HepG2 (cell line): ENCODE results near the gene AQP12A. TPM values are rescaled to one million over a fixed set of nuclear protein-coding genes. Genes with fewer than 3 reads are reported as not detected.

Source experiments
- ATAC-seq: fragments of 200-7000 bp; cut with Tn5 transposase; 3 replicates; pipeline ENCODE4 v1.9.1; 2020; ENCODE audit warnings: mild to moderate bottlenecking, moderate library complexity
- BruUV-seq: library from RNA; stranded (reverse); fragments of 400-500 nt; replicated peaks from 2 replicates; lab custom pipeline; 2021; lab: Mats Ljungman, UMichigan
- CTCF ChIA-PET: fragments of 300-600 bp; formaldehyde crosslinking; extraction: SDS; loops from one replicate; lab custom pipeline; 2021; ENCODE audit warnings: low total read pairs, inconsistent platforms, low intra/inter-chr PET ratio; lab: Yijun Ruan, JAX
- POLR2A ChIA-PET: fragments of 350-600 bp; sonication (Branson Sonifier 250); formaldehyde crosslinking; loops from one replicate; lab custom pipeline; 2020; ENCODE audit warnings: antibody characterized with exemption, inconsistent platforms; lab: Yijun Ruan, JAX
- DNase-seq: peaks from one replicate; pipeline ENCODE4 v3.0.0-alpha.2; 2015; ENCODE audit warnings: low spot score
- FAIRE-seq: peaks from 3 replicates; lab custom pipeline; 2011; peaks lifted over from hg19 to GRCh38; lab: Jason Lieb, UNC
- H2AFZ ChIP-seq: one replicate; pipeline ENCODE4 v1.6.1; 2011; ENCODE audit warnings: low read length, inconsistent platforms
- H3K27ac ChIP-seq: fragments of 300-600 bp; 3 replicates; pipeline ENCODE4 v1.8.0; 2011; ENCODE audit warnings: mixed run types, mild to moderate bottlenecking, mixed read lengths, low read length, inconsistent platforms; ENCODE audit not compliant: insufficient read depth; ENCODE audit errors: extremely low read length
- H3K27me3 ChIP-seq, 2 experiments: fragments of 200-600 bp in 1 of 2; 2 replicates in 1 of 2; 3 replicates in 1 of 2; pipeline versions ENCODE4 v1.6.0 to v1.8.0; 2011; ENCODE audit warnings: low read length in 2 of 2, mild to moderate bottlenecking in 2 of 2, moderate library complexity in 2 of 2, inconsistent platforms in 1 of 2; ENCODE audit not compliant: insufficient read depth in 2 of 2, control insufficient read depth in 1 of 2
- H3K36me3 ChIP-seq, 2 experiments: fragments of 200-600 bp in 1 of 2; replicated peaks in 1 of 2; 2 replicates in 1 of 2; 3 replicates in 1 of 2; pipeline versions ENCODE4 v1.5.1 to v1.8.0; 2011; ENCODE audit warnings: low read length in 2 of 2, inconsistent platforms in 1 of 2; ENCODE audit not compliant: insufficient read depth in 2 of 2, control insufficient read depth in 1 of 2
- H3K4me1 ChIP-seq: 2 replicates; pipeline ENCODE4 v1.5.1; 2012; ENCODE audit warnings: low read length, inconsistent platforms; ENCODE audit not compliant: insufficient read depth
- H3K4me2 ChIP-seq: 2 replicates; pipeline ENCODE4 v1.6.0; 2011; ENCODE audit warnings: low read depth, low read length, inconsistent platforms
- H3K4me3 ChIP-seq, 3 experiments: fragments of 200-600 bp in 1 of 3; sonication (generic), shearing (Covaris generic) in 1 of 3; replicated peaks in 1 of 3; 2 replicates each; pipeline ENCODE4 v1.5.1; 2011 to 2016; ENCODE audit warnings: low read length in 3 of 3, inconsistent platforms in 2 of 3, low read depth in 2 of 3, mild to moderate bottlenecking in 2 of 3, control low read depth in 1 of 3, mixed read lengths in 1 of 3; ENCODE audit not compliant: insufficient read depth in 1 of 3
- H3K79me2 ChIP-seq: one replicate; pipeline ENCODE4 v1.6.1; 2011; ENCODE audit warnings: low read length, inconsistent platforms; ENCODE audit not compliant: insufficient read depth
- H3K9ac ChIP-seq: 2 replicates; pipeline ENCODE4 v1.6.0; 2011; ENCODE audit warnings: mild to moderate bottlenecking, low read depth, low read length, inconsistent platforms; ENCODE audit not compliant: insufficient read depth
- H3K9me3 ChIP-seq: 2 replicates; pipeline ENCODE4 v1.5.1; 2012; ENCODE audit warnings: mild to moderate bottlenecking, low read length
- H4K20me1 ChIP-seq: 2 replicates; pipeline ENCODE4 v1.6.0; 2011; ENCODE audit warnings: inconsistent platforms, mild to moderate bottlenecking, low read length, moderate library complexity; ENCODE audit not compliant: insufficient read depth
- TEAD2 ChIP-seq: sonication (generic); formaldehyde crosslinking; IDR thresholded peaks from 2 replicates; pipeline ENCODE4 v1.9.0; 2021; ENCODE audit warnings: missing genetic modification reagents
- ZHX2 ChIP-seq, 2 experiments: sonication (generic) in 1 of 2; formaldehyde crosslinking in 1 of 2; IDR thresholded peaks; 2 replicates each; pipeline versions ENCODE4 v1.6.1 to v1.9.0; 2014 to 2022; ENCODE audit warnings: antibody characterized with exemption in 1 of 2, borderline replicate concordance in 1 of 2, inconsistent platforms in 1 of 2, low read depth in 1 of 2, missing genetic modification reagents in 1 of 2
- ZNF510 ChIP-seq: sonication (generic); formaldehyde crosslinking; IDR thresholded peaks from 2 replicates; pipeline ENCODE4 v1.4.0; 2020; ENCODE audit warnings: low read depth, mild to moderate bottlenecking, missing genetic modification reagents
- ZNF850 ChIP-seq: sonication (generic); formaldehyde crosslinking; conservative IDR thresholded peaks from 2 replicates; pipeline ENCODE4 v1.9.0; 2021; ENCODE audit warnings: mild to moderate bottlenecking, missing genetic modification reagents
- WGBS: methylation state at CpG from one replicate; pipeline ENCODE4 v1.1.6; 2017; ENCODE audit warnings: low lambda C conversion rate; 5-methylcytosine and 5-hydroxymethylcytosine counted together
- in situ Hi-C: cut with HindIII; loops from 2 replicates; pipeline ENCODE4 v1.10.0; 2017; ENCODE audit warnings: low pct_unique_long_range_greater_than_20kb; ENCODE audit not compliant: extremely low pct_ligation_motif_present
- intact Hi-C: fragments of 100-400 bp; cut with micrococcal nuclease; formaldehyde crosslinking; loops from one replicate; pipeline ENCODE4 v1.10.0; 2022; ENCODE audit not compliant: unreplicated experiment
- polyA plus RNA-seq, 8 experiments: library from polyadenylated mRNA; depleted of rRNA in 3 of 8; stranded (reverse) in 7 of 8; unstranded in 1 of 8; fragments of >200 nt; fragmentation: Illumina TruSeq in 4 of 8; extraction: Trizol in 4 of 8; gene quantifications; 2 replicates each; pipeline versions ENCODE4 v1.2.1 to v1.2.3, GENCODE V29; 2011 to 2016; ENCODE audit warnings: low read depth in 4 of 8, missing spikeins in 1 of 8, mixed read lengths in 1 of 8; ENCODE audit not compliant: insufficient read depth in 1 of 8
- total RNA-seq, 5 experiments: library from RNA; depleted of rRNA; stranded (reverse); fragments of >200 nt; fragmentation: Illumina TruSeq; extraction: Trizol; gene quantifications; 2 replicates each; pipeline ENCODE4 v1.2.3, GENCODE V29; 2016; ENCODE audit warnings: low read depth in 1 of 5

AQP12A gene
- total and polyA plus RNA-seq, 2 of the 13 experiments (the other 11 are each of a cell fraction or from before 2014, with no cell fraction given): not detected

- intact Hi-C loops: no loop called here
- CTCF ChIA-PET: no interaction called here
- no peak for TF ChIP-seq TEAD2
- no peak for TF ChIP-seq ZNF850
- no peak for TF ChIP-seq ZHX2 (IDR thresholded peaks at IDR 0.05; ENCODE audit: low read depth)
- TF ChIP-seq ZHX2 (CRISPR knock-in tag; IDR thresholded peaks at IDR 0.05; ENCODE audit: borderline replicate concordance): no peak
- TF ChIP-seq ZNF510: no peak
- Histone ChIP-seq H3K9ac (no peak overlapping the region), H2AFZ (no peak overlapping the region), H3K36me3 (no peaks in the 10 kb centered on the region), H3K4me2 (no peak overlapping the region), H3K4me1 (no peaks in the 10 kb centered on the region), H3K79me2 (no peaks in the 10 kb centered on the region), H3K9me3 (no peaks in the 10 kb centered on the region), H3K27me3 (peaks cover 46 to 90% of the 10 kb centered on the region in 2 experiments), H3K4me3 (no peak overlapping the region), H3K27ac (no peak overlapping the region), H4K20me1 (no peaks in the 10 kb centered on the region)
- ATAC-seq (peak; percentile 24; the same call in 2 of the 3 replicates), DNase-seq (no peak), FAIRE-seq (no peak)
- in situ Hi-C loops: no loop called here
- POLR2A ChIA-PET: no interaction called here
- no TSS peak for BruUV-seq
- WGBS: no CpG with 5 or more reads among the region's 5 CpGs
Measured at GRCh38 chr2:240711701-240712100, 20.0 kb downstream of the AQP12A start.
